OCI-LY1 (cell line): ENCODE measurements around the gene TRIM2.

Experiments used
- H2AFZ ChIP-seq: fragments of 200-600 bp; sonication (generic), shearing (Covaris generic); 2 replicates; pipeline ENCODE4 v1.6.0; 2014; ENCODE audit warnings: antibody characterized with exemption, mild to moderate bottlenecking, low read length
- H3F3A ChIP-seq: fragments of 200-600 bp; sonication (generic), shearing (Covaris generic); 2 replicates; pipeline ENCODE4 v1.6.0; 2014; ENCODE audit warnings: mild to moderate bottlenecking, antibody characterized with exemption, low read length, moderate library complexity; ENCODE audit not compliant: insufficient read depth
- H3K27ac ChIP-seq: fragments of 200-600 bp; sonication (generic); 2 replicates; pipeline ENCODE4 v1.5.1; 2014; ENCODE audit warnings: low read length, mixed run types, mild to moderate bottlenecking, low read depth; ENCODE audit not compliant: poor library complexity, severe bottlenecking
- H3K27me3 ChIP-seq: fragments of 200-600 bp; sonication (generic); 2 replicates; pipeline ENCODE4 v1.6.0; 2014; ENCODE audit warnings: antibody characterized with exemption, mild to moderate bottlenecking, low read length, moderate library complexity; ENCODE audit not compliant: insufficient read depth
- H3K36me3 ChIP-seq: fragments of 200-600 bp; sonication (generic); 2 replicates; pipeline ENCODE4 v1.6.1; 2014; ENCODE audit warnings: mild to moderate bottlenecking, antibody characterized with exemption, low read length, moderate library complexity, mixed read lengths; ENCODE audit not compliant: insufficient read depth
- H3K4me1 ChIP-seq: fragments of 200-600 bp; sonication (generic); 2 replicates; pipeline ENCODE4 v1.5.1; 2014; ENCODE audit warnings: mild to moderate bottlenecking, low read length, moderate library complexity; ENCODE audit not compliant: insufficient read depth, severe bottlenecking
- H3K4me2 ChIP-seq: fragments of 200-600 bp; sonication (generic), shearing (Covaris generic); 2 replicates; pipeline ENCODE4 v1.6.1; 2014; ENCODE audit warnings: low read length
- H3K4me3 ChIP-seq: fragments of 200-600 bp; sonication (generic); 2 replicates; pipeline ENCODE4 v1.5.1; 2014; ENCODE audit warnings: low read length, low read depth, mild to moderate bottlenecking, mixed read lengths; ENCODE audit not compliant: poor library complexity, severe bottlenecking
- H3K79me2 ChIP-seq: fragments of 200-600 bp; shearing (Covaris generic); 2 replicates; pipeline ENCODE4 v1.6.1; 2016; ENCODE audit warnings: mixed run types, low read length, mixed read lengths; ENCODE audit not compliant: insufficient read depth
- H3K9ac ChIP-seq: fragments of 200-600 bp; sonication (generic), shearing (Covaris generic); 2 replicates; pipeline ENCODE4 v1.6.1; 2014; ENCODE audit warnings: mild to moderate bottlenecking, low read length, mixed read lengths
- H3K9me2 ChIP-seq: fragments of 200-600 bp; sonication (generic), shearing (Covaris generic); 2 replicates; pipeline ENCODE4 v1.6.1; 2014; ENCODE audit warnings: low read depth, mild to moderate bottlenecking, low read length, mixed read lengths
- H3K9me3 ChIP-seq: fragments of 200-600 bp; shearing (Covaris generic); 2 replicates; pipeline ENCODE4 v1.6.1; 2014; ENCODE audit warnings: low read length, mixed read lengths
- H4K20me1 ChIP-seq: fragments of 200-600 bp; sonication (generic), shearing (Covaris generic); 2 replicates; pipeline ENCODE4 v1.6.0; 2016; ENCODE audit warnings: mild to moderate bottlenecking, low read length; ENCODE audit not compliant: insufficient read depth
- CTCF ChIP-seq: fragments of 200-600 bp; sonication (generic), shearing (Covaris generic); IDR thresholded peaks from 2 replicates; pipeline ENCODE4 v1.5.1; 2017; ENCODE audit warnings: mild to moderate bottlenecking, antibody characterized with exemption, low read length, moderate library complexity, mixed read lengths
- EZH2 ChIP-seq: fragments of 200-600 bp; sonication (generic), shearing (Covaris generic); IDR thresholded peaks from 2 replicates; pipeline ENCODE4 v1.8.0; 2017; ENCODE audit warnings: borderline replicate concordance, mixed run types, mild to moderate bottlenecking, antibody characterized with exemption, low read length, moderate library complexity, mixed read lengths

The TRIM2 gene

GRCh38 chr4:153179100-153179499, 25.1 kb upstream of the TRIM2 start:
- Histone ChIP-seq H3K9me2 (no peaks in the 10 kb centered on the region), H3K9me3 (no peaks in the 10 kb centered on the region), H2AFZ (no peak overlapping the region), H4K20me1 (no peaks in the 10 kb centered on the region), H3K27ac (no peak overlapping the region), H3K27me3 (no peaks in the 10 kb centered on the region), H3K4me2 (no peak overlapping the region), H3K4me1 (no peaks in the 10 kb centered on the region), H3F3A (no peaks in the 10 kb centered on the region), H3K79me2 (no peaks in the 10 kb centered on the region), H3K36me3 (no peaks in the 10 kb centered on the region), H3K4me3 (no peak overlapping the region), H3K9ac (no peak overlapping the region)
- TF ChIP-seq EZH2, result no peak
- no peak for TF ChIP-seq CTCF

GRCh38 chr4:153181293-153181692, 22.9 kb upstream of the TRIM2 start:
- H3F3A ChIP-seq, result no peaks in the 10 kb centered on the region
- no peak overlapping the region for H3K9ac ChIP-seq
- no peak overlapping the region for H3K4me2 ChIP-seq
- no peaks in the 10 kb centered on the region for H3K9me3 ChIP-seq
- no peaks in the 10 kb centered on the region for H3K36me3 ChIP-seq
- H3K4me3 ChIP-seq, result no peak overlapping the region
- TF ChIP-seq CTCF (no peak), EZH2 (no peak)
- H3K27me3 ChIP-seq, result no peaks in the 10 kb centered on the region
- H3K27ac ChIP-seq, result no peak overlapping the region
- no peaks in the 10 kb centered on the region for H3K9me2 ChIP-seq
- H4K20me1 ChIP-seq, result no peaks in the 10 kb centered on the region
- H3K4me1 ChIP-seq, result no peaks in the 10 kb centered on the region
- H2AFZ ChIP-seq, result no peak overlapping the region
- H3K79me2 ChIP-seq, result no peaks in the 10 kb centered on the region

GRCh38 chr4:153181700-153182099, 22.5 kb upstream of the TRIM2 start:
- Histone ChIP-seq H2AFZ (no peak overlapping the region), H4K20me1 (no peaks in the 10 kb centered on the region), H3K4me3 (no peak overlapping the region), H3K9ac (no peak overlapping the region), H3K79me2 (no peaks in the 10 kb centered on the region), H3K9me3 (no peaks in the 10 kb centered on the region), H3K4me1 (no peaks in the 10 kb centered on the region), H3K36me3 (no peaks in the 10 kb centered on the region), H3F3A (no peaks in the 10 kb centered on the region), H3K27ac (no peak overlapping the region), H3K4me2 (no peak overlapping the region), H3K9me2 (no peaks in the 10 kb centered on the region), H3K27me3 (no peaks in the 10 kb centered on the region)
- TF ChIP-seq EZH2, result no peak
- TF ChIP-seq CTCF, result no peak
